GM23248 (cell line): ENCODE measurements around the gene ABCA3.

ENCODE experiments used
- EZH2 ChIP-seq: fragments of 200-600 bp; sonication (generic); IDR thresholded peaks from 2 replicates; pipeline ENCODE4 v1.6.1; 2018; ENCODE audit warnings: antibody characterized with exemption, mild to moderate bottlenecking; ENCODE audit not compliant: insufficient read depth, poor library complexity, severe bottlenecking
- EZH2phosphoT487 ChIP-seq: fragments of 200-600 bp; sonication (generic); IDR thresholded peaks from 2 replicates; pipeline ENCODE4 v1.6.1; 2018; ENCODE audit warnings: antibody characterized with exemption, moderate library complexity, mild to moderate bottlenecking, low read depth; ENCODE audit not compliant: insufficient read depth

DNA sequence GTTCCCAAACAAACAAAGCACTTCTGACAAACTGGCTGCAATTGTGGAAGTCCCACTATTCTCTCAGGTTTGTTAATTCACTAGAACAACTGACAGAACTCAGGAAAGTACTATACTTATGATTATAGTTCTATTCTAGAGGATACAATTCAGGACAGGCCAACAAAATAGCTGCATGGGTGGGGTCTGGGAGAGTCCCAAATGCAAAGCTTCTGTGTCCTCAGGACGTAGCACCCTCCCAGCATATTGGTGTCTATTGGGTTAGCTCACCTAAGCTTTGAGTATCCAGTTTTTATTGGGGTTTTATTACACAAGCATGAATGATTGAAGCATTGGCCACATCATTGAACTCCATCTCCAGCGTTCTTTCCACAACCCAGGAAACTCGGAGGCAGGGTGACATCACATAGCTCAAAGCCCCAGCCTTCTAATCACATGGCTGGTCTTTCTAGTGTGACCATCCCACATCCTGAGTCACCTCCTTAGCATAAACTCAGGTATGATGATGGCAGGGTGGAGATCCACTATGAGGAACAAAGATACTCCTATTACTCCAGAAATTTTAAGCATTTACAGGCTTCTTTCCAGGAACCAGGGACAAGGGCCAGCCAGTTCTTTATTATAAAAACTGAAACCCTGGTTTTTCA, 44.8 kb upstream of the ABCA3 start:
- TF ChIP-seq EZH2 (no peak), EZH2phosphoT487 (no peak)
